GM21367 (cell line): ENCODE measurements around the gene BNC1.
"Not testable (repeated sequence)": the region's sequence is repeated elsewhere in the genome, so short reads cannot be mapped to it uniquely, and the experiment has no call there.

ENCODE experiments used
- ATAC-seq: cut with Tn5 transposase; IDR thresholded peaks from one replicate; pipeline ENCODE4 v1.9.1; 2021; ENCODE audit not compliant: unreplicated experiment

Gene BNC1

GRCh38 chr15:83293201-83293600, 8.7 kb upstream of the BNC1 start:
- no peak for ATAC-seq

GRCh38 chr15:83292317-83292716, 7.9 kb upstream of the BNC1 start:
- ATAC-seq = no peak

GRCh38 chr15:83290236-83290635, 5.8 kb upstream of the BNC1 start:
- ATAC-seq = no peak

GRCh38 chr15:83289160-83289559, 4.7 kb upstream of the BNC1 start:
- no peak for ATAC-seq

- ATAC-seq = no peak
Measured at GRCh38 chr15:83288381-83288801, 3.9 kb upstream of the BNC1 start.

GRCh38 chr15:83287541-83288027, 3.1 kb upstream of the BNC1 start:
- ATAC-seq = no peak

GRCh38 chr15:83285979-83286553, 1.6 kb upstream of the BNC1 start:
- ATAC-seq = no peak

GRCh38 chr15:83285284-83285978, 967 bp upstream of the BNC1 start:
- no peak for ATAC-seq

- ATAC-seq = no peak
Measured at GRCh38 chr15:83283813-83284558, 478 bp downstream of the BNC1 start.

- no peak for ATAC-seq
Measured at GRCh38 chr15:83283138-83283812, 1.2 kb downstream of the BNC1 start.

GRCh38 chr15:83282776-83283137, 1.7 kb downstream of the BNC1 start:
- no peak for ATAC-seq

- ATAC-seq = no peak
Measured at GRCh38 chr15:83282141-83282540, 2.3 kb downstream of the BNC1 start.

- no peak for ATAC-seq
Measured at GRCh38 chr15:83278191-83278590, 6.3 kb downstream of the BNC1 start.

- no peak for ATAC-seq
Measured at GRCh38 chr15:83276661-83277060, 7.8 kb downstream of the BNC1 start.

- ATAC-seq = no peak
Measured at GRCh38 chr15:83275412-83275811, 9.1 kb downstream of the BNC1 start.

- ATAC-seq = no peak
Measured at GRCh38 chr15:83270176-83270575, 14.3 kb downstream of the BNC1 start.

- no peak for ATAC-seq
Measured at GRCh38 chr15:83268147-83268546, 16.3 kb downstream of the BNC1 start.

GRCh38 chr15:83262594-83263315, 21.7 kb downstream of the BNC1 start:
- ATAC-seq = no peak

- not testable (repeated sequence) for ATAC-seq
Measured at GRCh38 chr15:83262181-83262580, 22.3 kb downstream of the BNC1 start.

- ATAC-seq = no peak
Measured at GRCh38 chr15:83250781-83251180, 33.7 kb downstream of the BNC1 start.

GRCh38 chr15:83249030-83249343, 35.5 kb downstream of the BNC1 start:
- ATAC-seq = no peak
